ENCODE results near the gene CSPG4.

GRCh38 chr15:75738014-75738646 lies 25.5 kb upstream of the CSPG4 start:
- no peak for TF ChIP-seq EP300 (IDR thresholded peaks at IDR 0.05)
- no peak for TF ChIP-seq POLR2A (IDR thresholded peaks at IDR 0.05)

All from ovary (tissue), 1 donor.